ENCODE measurements around the gene TUBGCP2. TPM values are rescaled to one million over a fixed set of nuclear protein-coding genes. Genes with fewer than 3 reads are reported as not detected.

The TUBGCP2 gene
- total RNA-seq, 4 donors from 2014 or later, result 41.1 to 75.7 (median 43.5) TPM

MicroRNA genes within 50 kb of the gene (microRNA counts, 767-probe panel; counts per million panel counts)
- 0 to 358 counts per million in 2 donors for microRNA hsa-miR-202-3p

Small RNAs within 50 kb of the gene (microRNA-seq; reads per million reads assigned to microRNA genes)
- gene MIR202 (ENCODE audit: borderline number of aligned reads in 1 of 2, borderline replicate concordance in 2 of 2), result 4.1 to 7.9 reads per million in 2 donors

Other genes starting within 250 kb of the TUBGCP2 start
- not detected for gene ADGRA1, start 220.9 kb downstream of the TUBGCP2 start, total RNA-seq
- gene KNDC1, start 148.7 kb downstream of the TUBGCP2 start, total RNA-seq, result under 1 TPM; 0.19 to 0.59 (median 0.39) TPM
- not detected for gene UTF1, start 78.7 kb downstream of the TUBGCP2 start, total RNA-seq
- under 1 TPM in 2 of 4 donors, not detected in 2; 0.42 to 0.65 TPM for gene VENTX, start 71.0 kb downstream of the TUBGCP2 start, total RNA-seq
- gene ADAM8, start 32.0 kb downstream of the TUBGCP2 start, total RNA-seq, result 1 to 10 TPM; 3.3 to 5.9 (median 4.6) TPM
- gene ZNF511, start within 50 bp of the TUBGCP2 start, total RNA-seq, result 10 to 100 TPM; 15.8 to 30.3 (median 22.0) TPM
- gene CALY, start 28.0 kb upstream of the TUBGCP2 start, total RNA-seq, result not detected
- not detected for gene PRAP1, start 38.5 kb upstream of the TUBGCP2 start, total RNA-seq
- 10 to 100 TPM; 11.1 to 15.8 (median 15.0) TPM for gene FUOM, start 49.1 kb upstream of the TUBGCP2 start, total RNA-seq
- gene ECHS1, start 64.5 kb upstream of the TUBGCP2 start, total RNA-seq, result 10 to 100 TPM; 40.0 to 85.7 (median 61.8) TPM
- gene PAOX, start 70.4 kb upstream of the TUBGCP2 start, total RNA-seq, result 10 to 100 TPM in 3 of 4 donors, 1 to 10 TPM in 1; 8.1 to 21.8 (median 14.4) TPM
- 10 to 100 TPM; 16.4 to 36.0 (median 25.6) TPM for gene MTG1, start 85.3 kb upstream of the TUBGCP2 start, total RNA-seq
- under 1 TPM in 2 of 4 donors, not detected in 2; 0.13 to 0.19 TPM for gene SPRN, start 115.8 kb upstream of the TUBGCP2 start, total RNA-seq
- gene SCART1, start 145.1 kb upstream of the TUBGCP2 start, total RNA-seq, result 1 to 10 TPM in 3 of 4 donors, under 1 TPM in 1; 0.80 to 2.2 (median 1.6) TPM
- 10 to 100 TPM; 15.2 to 68.5 (median 20.3) TPM for gene CYP2E1, start 218.5 kb upstream of the TUBGCP2 start, total RNA-seq